Thyroid gland (tissue), 4 donors: ENCODE data around the gene PARG.
"Not testable (repeated sequence)": the region's sequence is repeated elsewhere in the genome, so short reads cannot be mapped to it uniquely, and the experiment has no call there.

Experiments used
- POLR2A ChIP-seq, 2 donors: fragments of 450-650 bp; IDR thresholded peaks; one replicate each; pipeline ENCODE4 v1.6.1; 2017; ENCODE audit warnings: antibody characterized with exemption in 2 of 2, mild to moderate bottlenecking in 2 of 2, moderate library complexity in 1 of 2
- TF ChIP-seq, protein P1 (sequence below), 6 experiments: fragments of 200-600 bp in 3 of 6; fragments of 450-650 bp in 3 of 6; sonication (generic) in 3 of 6; IDR thresholded peaks; one replicate each; pipeline ENCODE4 v1.5.1; 2016 to 2019; ENCODE audit warnings: antibody characterized with exemption in 6 of 6, mild to moderate bottlenecking in 2 of 6, inconsistent platforms in 1 of 6, moderate library complexity in 1 of 6

DNA sequence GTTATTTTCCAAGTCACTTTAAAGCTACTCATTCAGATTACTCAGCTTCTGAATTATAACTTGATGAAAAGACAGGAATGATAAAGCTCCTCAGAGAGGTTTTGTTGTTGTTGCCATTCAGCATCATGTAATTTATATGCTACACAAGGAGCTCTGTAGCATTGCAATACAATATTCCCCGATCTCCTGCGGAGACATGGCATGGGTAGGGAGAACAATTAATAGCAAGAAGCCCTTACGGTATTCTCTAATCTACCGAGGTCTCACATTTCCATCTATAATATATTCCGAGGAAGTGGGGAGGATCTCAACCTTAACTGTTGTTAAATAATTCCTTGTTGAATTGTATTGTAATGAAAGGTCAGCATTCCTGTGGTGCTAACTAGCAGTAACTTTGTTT is 81.9 kb downstream of the PARG start:
- TF ChIP-seq POLR2A (IDR thresholded peaks at IDR 0.05), result not testable (repeated sequence)
- TF ChIP-seq, protein P1, sequence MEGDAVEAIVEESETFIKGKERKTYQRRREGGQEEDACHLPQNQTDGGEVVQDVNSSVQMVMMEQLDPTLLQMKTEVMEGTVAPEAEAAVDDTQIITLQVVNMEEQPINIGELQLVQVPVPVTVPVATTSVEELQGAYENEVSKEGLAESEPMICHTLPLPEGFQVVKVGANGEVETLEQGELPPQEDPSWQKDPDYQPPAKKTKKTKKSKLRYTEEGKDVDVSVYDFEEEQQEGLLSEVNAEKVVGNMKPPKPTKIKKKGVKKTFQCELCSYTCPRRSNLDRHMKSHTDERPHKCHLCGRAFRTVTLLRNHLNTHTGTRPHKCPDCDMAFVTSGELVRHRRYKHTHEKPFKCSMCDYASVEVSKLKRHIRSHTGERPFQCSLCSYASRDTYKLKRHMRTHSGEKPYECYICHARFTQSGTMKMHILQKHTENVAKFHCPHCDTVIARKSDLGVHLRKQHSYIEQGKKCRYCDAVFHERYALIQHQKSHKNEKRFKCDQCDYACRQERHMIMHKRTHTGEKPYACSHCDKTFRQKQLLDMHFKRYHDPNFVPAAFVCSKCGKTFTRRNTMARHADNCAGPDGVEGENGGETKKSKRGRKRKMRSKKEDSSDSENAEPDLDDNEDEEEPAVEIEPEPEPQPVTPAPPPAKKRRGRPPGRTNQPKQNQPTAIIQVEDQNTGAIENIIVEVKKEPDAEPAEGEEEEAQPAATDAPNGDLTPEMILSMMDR (IDR thresholded peaks at IDR 0.05), result not testable (repeated sequence)
